ENCODE data around the gene CDH13. TPM values are rescaled to one million over a fixed set of nuclear protein-coding genes. Genes with fewer than 3 reads are reported as not detected.

CDH13 gene
- total and polyA plus RNA-seq, 2 experiments from 2014 or later = 1.6 to 4.4 TPM

GRCh38 chr16:83037884-83038283 is 411.1 kb downstream of the CDH13 start:
- Mint-ChIP-seq H3K4me3 (no peak overlapping the region), H3K9me3 (peaks cover 6% of the 10 kb centered on the region; the same call in 2 of the 3 replicates), H3K27me3 (ENCODE audit: insufficient read depth, low read depth, poor library complexity) (peaks cover 6% of the 10 kb centered on the region), H3K36me3 (ENCODE audit: low read depth) (no peaks in the 10 kb centered on the region; the same call in 2 of the 3 replicates), H3K27ac (no peak overlapping the region), H3K4me1 (no peaks in the 10 kb centered on the region)
- H3K4me3 ChIP-seq = no peak overlapping the region
- DNase-seq (ENCODE audit: low spot score) (no peak), ATAC-seq (no peak)
- no peaks in the 10 kb centered on the region for H3K27me3 ChIP-seq (ENCODE audit: insufficient read depth)
- H3K36me3 ChIP-seq (ENCODE audit: insufficient read depth) = no peaks in the 10 kb centered on the region
- H3K4me1 ChIP-seq (ENCODE audit: insufficient read depth) = no peaks in the 10 kb centered on the region
- no peak for TF ChIP-seq EZH2 (IDR thresholded peaks at IDR 0.05; ENCODE audit: low read depth, unreplicated experiment)
- no peak for TF ChIP-seq STAT1 (IDR thresholded peaks at IDR 0.05; ENCODE audit: unreplicated experiment)
- no peak for TF ChIP-seq ZNF462 (CRISPR knock-in tag; IDR thresholded peaks at IDR 0.05)
- no peak for TF ChIP-seq EZH2phosphoT487 (IDR thresholded peaks at IDR 0.05; ENCODE audit: unreplicated experiment)
- no peaks in the 10 kb centered on the region for H3K79me2 ChIP-seq (replicated peaks; ENCODE audit: insufficient read depth)
- 0 out of 2 replicates have a peak, but pooled peaks cover 6% of the 10 kb centered on the region for H3K9me2 ChIP-seq (ENCODE audit: insufficient read depth)
- H3K4me2 ChIP-seq = no peak overlapping the region
- H2AFZ ChIP-seq = no peak overlapping the region
- H4K20me1 ChIP-seq (replicated peaks; ENCODE audit: insufficient read depth) = no peaks in the 10 kb centered on the region
- no peak overlapping the region for H3K27ac ChIP-seq (ENCODE audit: low read depth)
- no peaks in the 10 kb centered on the region for H3F3A ChIP-seq (replicated peaks; ENCODE audit: low read depth)

- DNase-seq (ENCODE audit: low spot score) (no peak), ATAC-seq (no peak)
- Histone ChIP-seq H3K4me2 (no peak overlapping the region), H3K36me3 (ENCODE audit: insufficient read depth) (no peaks in the 10 kb centered on the region), H3K27ac (ENCODE audit: low read depth) (no peak overlapping the region), H3K4me1 (ENCODE audit: insufficient read depth) (no peaks in the 10 kb centered on the region), H4K20me1 (replicated peaks; ENCODE audit: insufficient read depth) (no peaks in the 10 kb centered on the region), H3K4me3 (no peak overlapping the region), H2AFZ (no peak overlapping the region), H3F3A (replicated peaks; ENCODE audit: low read depth) (no peaks in the 10 kb centered on the region), H3K9me2 (ENCODE audit: insufficient read depth) (0 out of 2 replicates have a peak, but pooled peaks cover 6% of the 10 kb centered on the region), H3K79me2 (replicated peaks; ENCODE audit: insufficient read depth) (no peaks in the 10 kb centered on the region), H3K27me3 (ENCODE audit: insufficient read depth) (no peaks in the 10 kb centered on the region)
- Mint-ChIP-seq H3K27me3 (ENCODE audit: insufficient read depth, low read depth, poor library complexity) (peaks cover 6% of the 10 kb centered on the region), H3K4me1 (no peaks in the 10 kb centered on the region), H3K4me3 (no peak overlapping the region), H3K9me3 (peaks cover 6% of the 10 kb centered on the region; the same call in 1 of the 3 replicates), H3K36me3 (ENCODE audit: low read depth) (no peaks in the 10 kb centered on the region; the same call in 2 of the 3 replicates), H3K27ac (no peak overlapping the region)
- TF ChIP-seq STAT1 (IDR thresholded peaks at IDR 0.05; ENCODE audit: unreplicated experiment) (no peak), ZNF462 (CRISPR knock-in tag; IDR thresholded peaks at IDR 0.05) (no peak)
Measured at GRCh38 chr16:83040174-83040573, 413.4 kb downstream of the CDH13 start.

Measured in GM23338 (cell line).